ENCODE data around the gene CNTNAP2. TPM values are rescaled to one million over a fixed set of nuclear protein-coding genes. Genes with fewer than 3 reads are reported as not detected.

The CNTNAP2 gene
- total RNA-seq, 1 experiment from 2014 or later = 64.5 TPM

DNA sequence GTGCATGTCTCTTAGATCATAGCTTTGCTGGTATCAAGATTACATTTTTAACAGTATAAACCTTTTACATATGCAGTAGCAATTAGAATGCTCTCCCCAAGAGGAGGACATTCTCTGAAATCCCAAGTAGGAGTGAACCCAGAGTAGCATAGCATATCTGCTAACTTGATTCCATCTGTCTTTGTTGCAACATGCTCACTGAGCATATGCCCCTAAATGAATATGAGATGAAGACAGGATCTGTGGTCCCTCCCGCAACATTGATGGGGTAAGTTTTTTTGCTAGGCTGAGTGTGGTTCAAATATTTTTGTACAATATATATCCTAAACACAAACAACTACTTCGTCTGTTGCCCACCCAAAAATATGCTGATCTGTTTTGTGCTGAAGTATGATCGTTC, 1939.8 kb downstream of the CNTNAP2 start:
- H2BK5ac ChIP-seq (ENCODE audit: insufficient read length, low read length) = no peak overlapping the region
- H2BK20ac ChIP-seq (ENCODE audit: low read depth, low read length, poor library complexity, severe bottlenecking) = no peak overlapping the region
- no peak overlapping the region for H3T11ph ChIP-seq (ENCODE audit: low read length)
- H3K79me2 ChIP-seq (ENCODE audit: insufficient read depth, low read length) = no peaks in the 10 kb centered on the region
- no peaks in the 10 kb centered on the region for H3K23me2 ChIP-seq (ENCODE audit: insufficient read length, low read depth, low read length, poor library complexity, severe bottlenecking)
- no peaks in the 10 kb centered on the region for H4K20me1 ChIP-seq (ENCODE audit: control insufficient read depth, insufficient read depth, insufficient read length)
- no peak overlapping the region for H3K27ac ChIP-seq (ENCODE audit: insufficient read length, low read depth, low read length)
- H2AK5ac ChIP-seq (ENCODE audit: insufficient read length, low read length) = no peak overlapping the region
- H3K27me3 ChIP-seq (ENCODE audit: insufficient read depth, low read length) = no peaks in the 10 kb centered on the region; the same call in 1 of the 2 replicates
- H3K9ac ChIP-seq (ENCODE audit: extremely low read depth, insufficient read length, low read length) = no peak overlapping the region
- no peak overlapping the region for H2BK120ac ChIP-seq (ENCODE audit: low read depth, low read length, poor library complexity, severe bottlenecking)
- no peak overlapping the region for H4K8ac ChIP-seq (replicated peaks; ENCODE audit: insufficient read length, low read depth, low read length)
- H2AFZ ChIP-seq (ENCODE audit: low read length) = no peak overlapping the region
- H3K4ac ChIP-seq (ENCODE audit: low read depth, low read length) = no peak overlapping the region
- Mint-ChIP-seq H3K4me3 (no peak overlapping the region), H3K27me3 (ENCODE audit: low read depth) (no peaks in the 10 kb centered on the region), H3K9me3 (no peaks in the 10 kb centered on the region), H3K27ac (no peak overlapping the region), H3K4me1 (peaks cover 6 to 9% of the 10 kb centered on the region in 2 experiments), H3K36me3 (ENCODE audit: insufficient read depth in 1 of 3, low read depth in 3 of 3) (no peaks in the 10 kb centered on the region)
- H2BK12ac ChIP-seq (ENCODE audit: insufficient read length, low read depth, low read length) = no peak overlapping the region
- H3K23ac ChIP-seq (ENCODE audit: insufficient read length, low read depth, low read length) = no peak overlapping the region
- TF ChIP-seq, protein P1, sequence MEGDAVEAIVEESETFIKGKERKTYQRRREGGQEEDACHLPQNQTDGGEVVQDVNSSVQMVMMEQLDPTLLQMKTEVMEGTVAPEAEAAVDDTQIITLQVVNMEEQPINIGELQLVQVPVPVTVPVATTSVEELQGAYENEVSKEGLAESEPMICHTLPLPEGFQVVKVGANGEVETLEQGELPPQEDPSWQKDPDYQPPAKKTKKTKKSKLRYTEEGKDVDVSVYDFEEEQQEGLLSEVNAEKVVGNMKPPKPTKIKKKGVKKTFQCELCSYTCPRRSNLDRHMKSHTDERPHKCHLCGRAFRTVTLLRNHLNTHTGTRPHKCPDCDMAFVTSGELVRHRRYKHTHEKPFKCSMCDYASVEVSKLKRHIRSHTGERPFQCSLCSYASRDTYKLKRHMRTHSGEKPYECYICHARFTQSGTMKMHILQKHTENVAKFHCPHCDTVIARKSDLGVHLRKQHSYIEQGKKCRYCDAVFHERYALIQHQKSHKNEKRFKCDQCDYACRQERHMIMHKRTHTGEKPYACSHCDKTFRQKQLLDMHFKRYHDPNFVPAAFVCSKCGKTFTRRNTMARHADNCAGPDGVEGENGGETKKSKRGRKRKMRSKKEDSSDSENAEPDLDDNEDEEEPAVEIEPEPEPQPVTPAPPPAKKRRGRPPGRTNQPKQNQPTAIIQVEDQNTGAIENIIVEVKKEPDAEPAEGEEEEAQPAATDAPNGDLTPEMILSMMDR (conservative IDR thresholded peaks at IDR 0.05) = no peak
- no peak overlapping the region for H2BK15ac ChIP-seq (ENCODE audit: low read depth, low read length)
- no peaks in the 10 kb centered on the region for H3K9me3 ChIP-seq (ENCODE audit: control insufficient read depth, low read depth, low read length)
- H4K5ac ChIP-seq (ENCODE audit: insufficient read length, low read depth, low read length) = no peak overlapping the region
- no peak overlapping the region for H4K91ac ChIP-seq (ENCODE audit: insufficient read length, low read depth, low read length)
- H3K56ac ChIP-seq (ENCODE audit: insufficient read length, low read depth, low read length) = no peak overlapping the region
- no peak overlapping the region for H3K18ac ChIP-seq (ENCODE audit: insufficient read length, low read depth, low read length)
- no peak overlapping the region for H3K4me2 ChIP-seq (ENCODE audit: insufficient read depth, insufficient read length, low read length)
- H3K4me1 ChIP-seq (ENCODE audit: insufficient read depth, low read length) = peaks cover 6% of the 10 kb centered on the region; the same call in 1 of the 2 replicates
- no peak overlapping the region for H3K14ac ChIP-seq (ENCODE audit: insufficient read depth, low read length)
- no CpG with 5 or more reads among the region's 3 CpGs for WGBS (ENCODE audit: extremely low coverage, insufficient read length, low lambda C conversion rate)
- no peaks in the 10 kb centered on the region for H3K79me1 ChIP-seq (ENCODE audit: insufficient read depth, low read depth, low read length, poor library complexity, severe bottlenecking)
- DNase-seq = no peak
